Ramos (cell line): Measurements from ENCODE around the gene RAB29.
"Not testable (repeated sequence)": the region's sequence is repeated elsewhere in the genome, so short reads cannot be mapped to it uniquely, and the experiment has no call there.

ENCODE experiments used
- in situ Hi-C: fragments of 300-500 bp; cut with MboI; formaldehyde crosslinking; loops from one replicate; pipeline ENCODE4 v1.14.3; 2022; ENCODE audit warnings: low sequenced_read_pairs; ENCODE audit not compliant: unreplicated experiment

The RAB29 gene

DNA sequence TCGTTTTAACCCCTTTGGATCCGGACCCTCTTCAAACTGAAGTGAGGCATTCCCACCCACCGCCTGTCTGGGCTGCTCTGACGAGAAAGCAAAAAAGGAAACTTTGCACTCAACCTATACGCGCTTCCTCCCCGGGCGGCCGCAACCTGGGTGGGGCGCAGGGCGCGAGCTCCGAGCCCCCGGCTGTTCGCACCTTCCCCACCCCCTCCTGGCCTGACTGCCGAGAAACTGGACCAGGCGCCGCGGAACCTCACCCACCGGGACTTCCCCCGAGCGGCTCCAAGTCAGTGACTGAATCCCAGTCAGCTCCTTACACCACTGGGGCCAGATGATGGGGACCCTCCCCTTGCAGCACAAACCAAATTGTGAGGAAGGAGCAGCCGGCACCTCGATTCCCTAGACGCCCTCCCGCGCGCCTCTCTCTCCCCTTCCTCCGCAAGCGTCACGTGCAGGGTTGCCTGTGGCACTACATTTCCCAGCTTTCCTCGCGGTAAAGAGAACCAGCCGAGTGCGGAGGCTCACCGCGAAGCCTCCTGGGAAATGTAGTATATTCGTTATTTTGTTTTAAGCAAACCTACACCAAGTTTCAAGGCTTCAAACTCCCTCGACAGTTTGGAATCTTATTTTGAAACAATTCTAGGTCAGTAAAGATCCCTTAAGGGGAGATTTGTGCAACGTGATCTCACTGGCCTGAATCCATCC is at the start of gene RAB29:
Gene RAB29 (minus strand): TSS at position 468 of the 702 bp plus-strand sequence. CDS start 526 bp downstream, outside the sequence.
- in situ Hi-C loops: no loop called here

GRCh38 chr1:205824180-205824579 is 48.9 kb upstream of the RAB29 start:
- in situ Hi-C loops: no loop called here

- in situ Hi-C loops: not testable (repeated sequence)
Observed at GRCh38 chr1:205823260-205823659, 48.0 kb upstream of the RAB29 start.

- in situ Hi-C loops: no loop called here
Observed at GRCh38 chr1:205822397-205822796, 47.1 kb upstream of the RAB29 start.

- in situ Hi-C loops: no loop called here
Observed at GRCh38 chr1:205817988-205818387, 42.7 kb upstream of the RAB29 start.

DNA sequence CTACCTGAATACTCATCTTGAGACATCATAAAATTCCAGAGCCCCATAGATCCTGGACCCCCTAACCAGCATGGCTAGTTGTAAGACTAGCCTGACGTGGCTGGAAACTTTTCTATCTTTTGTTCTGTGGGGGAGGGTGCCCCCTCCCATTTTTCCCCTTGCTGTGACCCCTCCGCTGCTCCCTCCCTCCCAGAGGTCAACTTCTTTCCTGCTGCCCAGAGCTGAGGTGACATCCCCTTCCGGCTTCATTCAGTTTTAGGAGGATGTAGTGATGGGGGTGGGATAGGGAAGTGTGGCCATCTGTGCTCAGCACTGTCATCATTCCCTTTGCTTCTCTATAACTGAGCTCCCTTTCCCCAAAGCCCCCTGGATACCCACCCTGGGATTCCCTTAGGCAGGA is 42.1 kb upstream of the RAB29 start:
- in situ Hi-C loops: no loop called here

DNA sequence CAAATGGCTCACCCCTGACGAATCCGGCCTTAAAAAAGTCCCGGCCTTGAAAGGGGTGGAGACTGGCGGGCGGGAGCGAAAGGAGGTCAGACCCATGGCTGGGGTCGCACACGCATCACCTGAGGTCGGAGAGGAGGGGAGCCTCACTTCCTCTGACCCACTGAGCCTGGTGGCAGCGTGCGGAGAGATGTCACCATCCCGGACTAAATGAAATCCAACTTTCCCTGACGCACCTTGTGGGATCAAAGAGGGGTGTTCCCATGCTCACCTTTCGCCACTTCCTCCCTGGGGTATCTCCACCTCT is 38.4 kb upstream of the RAB29 start:
- in situ Hi-C loops: no loop called here

- in situ Hi-C loops: no loop called here
Observed at GRCh38 chr1:205812878-205813754, 37.8 kb upstream of the RAB29 start, which contains the start of gene SLC41A1. TSS of gene SLC41A1 (minus strand) at chr1:205813198. CDS start at chr1:205810441, 2,757 bp downstream.

DNA sequence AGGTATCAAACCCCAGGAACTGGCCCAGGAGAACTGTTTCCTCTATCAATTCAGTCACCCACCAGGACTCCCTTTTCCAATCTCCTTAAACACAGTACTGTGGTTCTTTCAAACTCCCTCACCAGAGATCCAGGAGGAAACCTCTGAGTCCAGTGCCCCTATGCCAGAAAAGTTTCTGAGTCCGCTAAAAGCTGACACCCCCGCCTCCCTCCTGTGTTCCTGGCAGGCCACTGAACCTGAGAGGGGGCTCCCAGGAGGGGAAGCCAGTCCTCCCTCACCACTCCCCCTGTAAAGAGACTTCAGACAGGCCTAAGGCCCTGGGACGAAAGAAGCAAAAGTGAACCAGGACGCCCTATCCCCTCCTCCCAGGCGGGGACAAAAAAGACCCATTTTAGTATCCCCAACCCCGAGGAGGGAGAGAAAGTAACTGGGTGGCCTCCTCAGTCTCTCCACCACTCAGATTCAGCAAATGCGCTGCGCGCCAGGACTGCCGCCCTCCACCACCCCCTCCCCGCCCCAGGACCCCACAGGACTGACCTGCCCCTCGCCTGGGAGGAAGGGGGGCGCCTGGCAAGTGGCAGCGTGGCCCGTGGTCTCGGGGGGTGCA is 37.1 kb upstream of the RAB29 start:
- in situ Hi-C loops: no loop called here

DNA sequence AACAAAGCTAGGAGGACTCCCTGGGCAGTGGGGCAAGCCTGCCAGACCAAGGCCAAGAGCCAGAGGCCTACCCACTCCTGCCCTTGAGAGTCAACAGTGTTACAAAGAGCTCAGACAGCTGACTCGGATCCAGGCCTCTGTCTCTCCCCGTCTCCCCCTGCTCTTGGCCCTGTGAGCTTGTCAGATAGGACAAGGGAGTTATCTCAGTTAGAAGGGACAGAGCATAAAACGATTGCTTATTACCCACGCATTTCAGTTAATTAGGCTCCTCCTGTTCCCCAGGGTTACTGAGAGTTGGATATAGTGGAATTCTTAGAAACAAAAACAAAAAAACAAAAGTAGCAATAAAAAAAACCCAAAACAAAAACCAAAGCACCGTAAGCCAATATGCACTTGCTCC is 36.4 kb upstream of the RAB29 start:
- in situ Hi-C loops: no loop called here

DNA sequence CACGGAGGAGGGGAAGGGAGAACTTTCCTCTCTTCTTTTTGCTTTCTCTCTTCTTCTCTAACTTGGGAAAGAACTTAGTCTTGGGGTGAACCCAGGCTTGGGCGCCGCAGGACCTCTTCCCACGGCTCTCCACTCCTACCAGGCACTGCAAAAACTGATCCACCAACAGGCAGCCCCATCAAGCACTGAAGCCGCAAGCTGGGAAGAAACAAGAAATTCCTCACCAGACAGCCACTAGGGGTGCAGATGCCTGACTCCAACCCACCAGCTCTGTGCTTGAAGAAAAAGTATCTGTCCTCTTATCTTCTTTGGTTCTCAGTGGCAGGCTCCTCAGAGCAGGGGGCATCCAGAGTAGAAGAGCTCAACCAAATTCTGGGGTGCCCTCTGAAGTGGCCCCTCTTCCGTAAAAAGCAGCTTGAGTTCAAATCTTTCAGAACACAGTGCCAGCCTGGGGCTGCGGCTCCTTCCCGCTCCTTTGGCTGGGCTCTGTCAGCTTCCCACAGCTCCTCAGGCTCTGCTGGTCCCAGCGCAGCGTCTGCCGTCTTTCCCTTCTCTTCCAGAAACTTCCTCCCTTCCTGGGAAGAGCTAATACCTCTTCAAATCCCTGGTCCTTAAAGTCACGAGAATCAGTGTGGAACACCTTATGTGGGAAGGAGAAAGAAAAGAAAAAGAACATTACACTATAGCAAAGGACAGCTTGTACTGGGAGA is 35.3 kb upstream of the RAB29 start:
- in situ Hi-C loops: no loop called here

DNA sequence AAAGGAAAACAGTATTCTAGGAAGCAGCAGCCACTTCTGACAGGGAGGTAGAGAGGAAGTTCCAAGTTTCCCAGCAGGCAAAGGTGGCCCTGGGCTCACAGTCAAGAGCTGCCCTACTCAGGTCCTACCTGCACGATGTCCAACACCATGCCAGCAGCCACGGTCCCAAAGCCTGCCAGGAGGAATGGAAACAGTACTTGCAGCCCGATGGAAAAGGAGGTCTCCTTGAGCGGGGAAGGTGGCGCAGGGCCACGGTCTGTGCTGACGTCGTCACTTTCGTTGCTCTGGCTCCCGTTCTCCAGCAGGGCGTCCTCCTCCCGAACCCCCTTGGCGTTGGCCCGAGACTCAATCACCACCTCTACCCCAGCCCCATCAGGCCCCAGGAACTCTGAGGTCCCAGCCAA is 34.7 kb upstream of the RAB29 start:
- in situ Hi-C loops: no loop called here

DNA sequence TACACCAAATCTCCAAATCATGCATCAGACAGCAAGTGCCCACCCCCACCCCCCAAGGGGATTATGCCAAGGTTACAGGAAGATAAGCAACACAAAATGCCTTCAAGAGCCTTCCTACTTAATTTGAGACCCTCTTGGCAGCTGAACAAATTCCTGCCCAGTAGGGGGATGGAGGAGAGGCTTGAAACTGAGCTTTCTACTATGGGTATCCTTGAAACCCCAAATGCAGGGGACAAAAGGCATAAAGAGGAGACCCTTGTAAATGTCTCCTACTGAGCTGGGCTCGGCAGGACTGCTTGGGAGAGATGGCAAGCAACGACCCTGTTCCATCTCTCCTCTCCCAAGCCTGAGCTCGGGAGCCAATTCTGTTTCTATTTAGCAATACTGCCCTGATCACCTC is 34.2 kb upstream of the RAB29 start:
- in situ Hi-C loops: no loop called here

- in situ Hi-C loops: no loop called here
Observed at GRCh38 chr1:205805082-205805711, 29.9 kb upstream of the RAB29 start.

- in situ Hi-C loops: no loop called here
Observed at GRCh38 chr1:205804605-205805004, 29.3 kb upstream of the RAB29 start.

DNA sequence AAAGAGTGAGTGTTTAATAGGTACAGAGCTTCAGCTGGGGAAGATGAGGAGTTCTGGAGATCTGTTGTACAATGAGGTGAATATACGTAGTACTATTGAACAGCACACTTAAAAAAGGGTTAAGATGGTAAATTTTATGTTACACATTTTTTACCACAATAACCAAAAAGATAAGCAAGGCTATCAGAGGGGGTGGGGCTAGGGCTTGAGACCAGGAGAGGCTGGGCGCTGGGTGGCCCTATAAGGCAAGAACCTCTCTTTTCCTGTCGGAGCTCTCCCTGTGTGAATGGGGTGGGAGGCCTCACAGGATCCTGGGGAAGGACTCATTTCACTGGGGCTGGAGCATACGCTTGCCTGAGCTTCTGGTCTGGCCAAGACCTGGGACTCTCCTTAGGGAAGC is 28.7 kb upstream of the RAB29 start:
- in situ Hi-C loops: no loop called here

DNA sequence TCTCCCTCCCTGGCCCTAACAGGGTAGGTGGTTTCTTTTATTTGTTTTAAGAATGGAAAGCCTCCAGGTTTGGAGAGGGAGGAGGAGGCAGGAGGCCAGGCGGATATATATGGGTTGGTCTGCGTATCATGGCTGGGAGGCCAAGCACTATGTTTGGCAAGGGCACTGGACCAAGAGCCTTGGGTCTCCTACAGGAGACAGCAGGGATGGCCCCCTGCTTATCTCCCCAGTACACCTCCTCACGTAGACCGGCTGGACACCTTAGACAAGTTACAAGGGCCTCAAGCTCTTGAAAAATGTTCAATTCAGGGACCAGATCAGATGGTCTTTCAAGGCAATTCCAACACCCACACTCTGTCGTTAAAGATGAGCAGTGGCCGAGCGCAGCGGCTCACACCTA is 26.8 kb upstream of the RAB29 start:
- in situ Hi-C loops: no loop called here

DNA sequence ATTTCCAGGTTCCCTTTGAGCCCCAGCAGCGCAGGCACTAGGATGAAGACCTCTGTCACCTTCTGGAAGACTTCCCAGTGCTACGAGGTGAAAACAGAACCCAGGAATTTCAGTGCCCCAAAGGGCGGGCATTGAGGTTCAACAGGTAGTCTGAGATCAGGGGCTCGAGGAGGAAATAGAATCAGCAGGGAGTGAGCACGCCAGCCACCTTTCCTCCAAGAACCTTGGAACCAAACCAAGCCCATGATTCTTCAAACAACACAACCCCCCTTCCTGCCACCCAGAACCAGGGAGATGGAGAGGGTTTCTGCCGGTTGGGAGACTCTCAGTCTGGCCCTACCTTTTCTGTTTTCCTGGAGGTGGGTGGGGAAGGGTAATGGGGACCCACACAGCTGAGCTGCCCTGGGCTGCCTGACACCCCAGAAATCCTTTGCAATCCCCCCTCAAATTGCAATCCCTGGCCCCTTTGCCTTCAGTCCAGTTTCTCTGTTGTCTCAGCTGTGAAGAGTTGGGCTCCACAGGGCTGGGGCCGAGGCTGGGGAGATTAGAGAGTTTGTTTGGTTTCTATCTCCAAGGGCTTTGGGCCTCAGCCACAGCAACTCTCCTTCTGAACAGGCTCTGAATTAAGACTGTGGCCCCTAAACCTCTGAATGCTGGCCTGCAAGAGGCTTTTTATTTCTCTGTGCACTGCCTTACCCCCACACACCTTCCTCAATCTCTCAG is 25.9 kb upstream of the RAB29 start:
- in situ Hi-C loops: no loop called here

GRCh38 chr1:205800427-205800826 is 25.1 kb upstream of the RAB29 start:
- in situ Hi-C loops: no loop called here
